Stimulated activated naive CD8-positive, alpha-beta T cell treated with anti-CD3 and anti-CD28 coated beads, Interleukin-15, Interleukin-2, amounts not matched to agents 100 U/mL and 50 U/mL, for 24 hours (primary cell): ENCODE results near the gene AKNAD1.
"Not testable (repeated sequence)": the region's sequence is repeated elsewhere in the genome, so short reads cannot be mapped to it uniquely, and the experiment has no call there.

Experiments used
- ATAC-seq: fragments of 150-1000 bp; cut with Tn5 transposase; one replicate; pipeline ENCODE4 v1.10.0; 2021
- DNase-seq: peaks from one replicate; pipeline ENCODE4 v3.0.0; 2021

Gene AKNAD1

GRCh38 chr1:108785264-108785663, 71.6 kb downstream of the AKNAD1 start:
- no peak for DNase-seq
- no peak for ATAC-seq

GRCh38 chr1:108781575-108781944, 75.3 kb downstream of the AKNAD1 start:
- not testable (repeated sequence) for ATAC-seq, DNase-seq

- ATAC-seq, result no peak
- DNase-seq, result no peak
These were observed 75.8 kb downstream of the AKNAD1 start for GRCh38 chr1:108780937-108781574.

- DNase-seq (no peak), ATAC-seq (no peak)
These were observed 77.4 kb downstream of the AKNAD1 start for GRCh38 chr1:108779455-108779854.

GRCh38 chr1:108777839-108778238, 79.1 kb downstream of the AKNAD1 start:
- ATAC-seq (no peak), DNase-seq (no peak)

GRCh38 chr1:108767708-108768107, 89.2 kb downstream of the AKNAD1 start:
- no peak for DNase-seq
- no peak for ATAC-seq

GRCh38 chr1:108767115-108767514, 89.8 kb downstream of the AKNAD1 start:
- no peak for ATAC-seq
- DNase-seq, result no peak
